ENCODE measurements around the gene PRRT4.

Gene PRRT4

DNA sequence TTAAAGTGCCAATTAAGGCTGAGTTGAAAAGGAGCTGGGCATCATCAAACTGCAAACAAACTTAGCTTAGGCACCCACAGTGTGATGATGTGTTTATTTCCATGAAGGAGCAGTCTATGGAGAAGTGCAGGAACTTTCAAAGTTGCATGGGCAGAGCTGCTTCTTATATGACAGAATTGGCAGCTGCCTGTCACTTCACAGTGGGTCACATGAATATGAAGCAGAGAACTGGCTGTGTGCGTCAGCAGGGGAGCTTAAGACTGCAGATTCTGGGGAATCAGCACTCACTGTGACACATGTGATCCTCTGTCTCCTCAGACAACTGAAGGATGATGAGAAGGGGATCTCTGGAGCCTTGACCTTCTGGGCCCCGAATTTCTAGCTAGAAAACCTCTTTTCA, 54.4 kb downstream of the PRRT4 start:
- Histone ChIP-seq H3K4me3 (ENCODE audit: low read depth, low read length, poor library complexity, severe bottlenecking) (no peak overlapping the region), H3K79me2 (ENCODE audit: insufficient read depth, low read length) (no peaks in the 10 kb centered on the region), H3F3A (ENCODE audit: insufficient read depth, low read length) (no peaks in the 10 kb centered on the region), H3K36me3 (ENCODE audit: insufficient read depth, low read length) (peaks cover 88% of the 10 kb centered on the region), H4K20me1 (ENCODE audit: insufficient read depth, low read length) (no peaks in the 10 kb centered on the region), H3K27me3 (ENCODE audit: insufficient read depth, low read length) (no peaks in the 10 kb centered on the region), H3K9me3 (ENCODE audit: low read length) (no peaks in the 10 kb centered on the region), H3K27ac (ENCODE audit: low read depth, low read length, poor library complexity, severe bottlenecking) (no peak overlapping the region), H3K9ac (ENCODE audit: low read length) (no peak overlapping the region), H3K4me2 (ENCODE audit: low read length) (no peak overlapping the region), H3K4me1 (ENCODE audit: insufficient read depth, low read length, severe bottlenecking) (no peaks in the 10 kb centered on the region), H2AFZ (ENCODE audit: low read length) (no peak overlapping the region), H3K9me2 (ENCODE audit: low read depth, low read length) (no peaks in the 10 kb centered on the region)
- TF ChIP-seq EZH2 (IDR thresholded peaks at IDR 0.05; ENCODE audit: borderline replicate concordance, low read length): no peak
- TF ChIP-seq CTCF (IDR thresholded peaks at IDR 0.05; ENCODE audit: low read length): no peak

DNA sequence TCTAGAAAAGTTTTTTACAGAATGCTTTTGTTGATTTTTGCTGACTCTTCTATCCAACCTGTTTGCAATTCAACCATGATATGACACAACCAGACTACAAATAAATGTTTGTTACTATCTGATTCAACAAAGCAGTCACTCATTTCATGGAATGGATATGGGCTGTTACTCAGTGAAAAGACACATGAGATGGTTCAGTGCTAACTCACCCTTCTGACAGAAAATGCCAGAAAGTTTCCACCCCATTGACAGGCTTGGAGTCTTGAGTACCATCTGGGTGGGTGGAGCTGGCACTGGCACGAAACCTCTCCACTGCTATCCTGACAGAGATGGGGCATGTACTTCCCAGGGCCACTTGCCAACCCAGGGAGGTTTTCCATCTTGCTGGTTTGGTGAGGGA, 57.3 kb downstream of the PRRT4 start:
- H3K4me1 ChIP-seq (ENCODE audit: insufficient read depth, low read length, severe bottlenecking): no peaks in the 10 kb centered on the region
- H2AFZ ChIP-seq (ENCODE audit: low read length): no peak overlapping the region
- H3K9me2 ChIP-seq (ENCODE audit: low read depth, low read length): no peaks in the 10 kb centered on the region
- H3K9ac ChIP-seq (ENCODE audit: low read length): no peak overlapping the region
- no peak for TF ChIP-seq EZH2 (IDR thresholded peaks at IDR 0.05; ENCODE audit: borderline replicate concordance, low read length)
- no peak overlapping the region for H3K4me3 ChIP-seq (ENCODE audit: low read depth, low read length, poor library complexity, severe bottlenecking)
- H3K36me3 ChIP-seq (ENCODE audit: insufficient read depth, low read length): peaks cover 60% of the 10 kb centered on the region
- no peaks in the 10 kb centered on the region for H3F3A ChIP-seq (ENCODE audit: insufficient read depth, low read length)
- H3K9me3 ChIP-seq (ENCODE audit: low read length): no peaks in the 10 kb centered on the region
- no peaks in the 10 kb centered on the region for H3K27me3 ChIP-seq (ENCODE audit: insufficient read depth, low read length)
- no peaks in the 10 kb centered on the region for H3K79me2 ChIP-seq (ENCODE audit: insufficient read depth, low read length)
- H3K4me2 ChIP-seq (ENCODE audit: low read length): no peak overlapping the region
- no peaks in the 10 kb centered on the region for H4K20me1 ChIP-seq (ENCODE audit: insufficient read depth, low read length)
- no peak overlapping the region for H3K27ac ChIP-seq (ENCODE audit: low read depth, low read length, poor library complexity, severe bottlenecking)

- Histone ChIP-seq H3K9me3 (ENCODE audit: low read length) (no peaks in the 10 kb centered on the region), H3K4me2 (ENCODE audit: low read length) (no peak overlapping the region), H3K4me1 (ENCODE audit: insufficient read depth, low read length, severe bottlenecking) (no peaks in the 10 kb centered on the region), H2AFZ (ENCODE audit: low read length) (no peak overlapping the region), H4K20me1 (ENCODE audit: insufficient read depth, low read length) (no peaks in the 10 kb centered on the region), H3K27me3 (ENCODE audit: insufficient read depth, low read length) (no peaks in the 10 kb centered on the region), H3K27ac (ENCODE audit: low read depth, low read length, poor library complexity, severe bottlenecking) (no peak overlapping the region), H3K4me3 (ENCODE audit: low read depth, low read length, poor library complexity, severe bottlenecking) (no peak overlapping the region), H3K9ac (ENCODE audit: low read length) (no peak overlapping the region), H3K9me2 (ENCODE audit: low read depth, low read length) (no peaks in the 10 kb centered on the region), H3K79me2 (ENCODE audit: insufficient read depth, low read length) (no peaks in the 10 kb centered on the region), H3F3A (ENCODE audit: insufficient read depth, low read length) (no peaks in the 10 kb centered on the region), H3K36me3 (ENCODE audit: insufficient read depth, low read length) (peaks cover 56% of the 10 kb centered on the region)
- TF ChIP-seq CTCF (IDR thresholded peaks at IDR 0.05; ENCODE audit: low read length): no peak
Observed at GRCh38 chr7:128303643-128304042, 57.8 kb downstream of the PRRT4 start.

DNA sequence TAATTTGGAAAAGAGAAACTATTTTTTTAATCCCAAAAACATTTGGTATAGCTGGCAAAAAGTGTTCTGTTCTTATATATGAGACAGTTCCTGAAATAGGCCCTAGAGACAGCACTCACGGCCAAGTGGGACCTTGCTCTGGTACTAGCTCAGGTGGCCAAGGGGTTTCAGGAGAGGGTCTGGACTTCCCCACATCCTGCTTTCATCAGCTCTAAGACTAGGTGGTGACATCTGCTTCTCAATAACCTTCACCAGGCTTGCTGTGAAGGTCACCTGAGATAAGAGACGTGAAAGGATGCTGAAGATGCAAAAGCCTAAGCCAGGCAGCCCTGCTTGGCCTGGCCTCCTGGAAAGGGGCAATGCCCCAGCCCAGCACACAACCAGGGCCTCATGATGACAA, 58.4 kb downstream of the PRRT4 start:
- no peak overlapping the region for H3K4me3 ChIP-seq (ENCODE audit: low read depth, low read length, poor library complexity, severe bottlenecking)
- H3K27ac ChIP-seq (ENCODE audit: low read depth, low read length, poor library complexity, severe bottlenecking): no peak overlapping the region
- H3K9me3 ChIP-seq (ENCODE audit: low read length): no peaks in the 10 kb centered on the region
- TF ChIP-seq CTCF (IDR thresholded peaks at IDR 0.05; ENCODE audit: low read length): no peak
- TF ChIP-seq EZH2 (IDR thresholded peaks at IDR 0.05; ENCODE audit: borderline replicate concordance, low read length): no peak
- no peaks in the 10 kb centered on the region for H3K27me3 ChIP-seq (ENCODE audit: insufficient read depth, low read length)
- no peak overlapping the region for H2AFZ ChIP-seq (ENCODE audit: low read length)
- H3K9ac ChIP-seq (ENCODE audit: low read length): no peak overlapping the region
- no peaks in the 10 kb centered on the region for H4K20me1 ChIP-seq (ENCODE audit: insufficient read depth, low read length)
- no peaks in the 10 kb centered on the region for H3K79me2 ChIP-seq (ENCODE audit: insufficient read depth, low read length)
- no peaks in the 10 kb centered on the region for H3K9me2 ChIP-seq (ENCODE audit: low read depth, low read length)
- H3K36me3 ChIP-seq (ENCODE audit: insufficient read depth, low read length): peaks cover 51% of the 10 kb centered on the region
- H3K4me2 ChIP-seq (ENCODE audit: low read length): no peak overlapping the region
- no peaks in the 10 kb centered on the region for H3F3A ChIP-seq (ENCODE audit: insufficient read depth, low read length)
- H3K4me1 ChIP-seq (ENCODE audit: insufficient read depth, low read length, severe bottlenecking): no peaks in the 10 kb centered on the region
